ENCODE measurements around the gene SFT2D2.

- TF ChIP-seq CTCF (IDR thresholded peaks at IDR 0.05) (no peak), POLR2A (IDR thresholded peaks at IDR 0.05) (no peak), EP300 (IDR thresholded peaks at IDR 0.05) (no peak)
Measured at GRCh38 chr1:168223681-168224540, 1.9 kb upstream of the SFT2D2 start.

Data from stomach (tissue), 4 donors.